GM21423 (cell line): ENCODE data around the gene FGFBP2.
"Not testable (repeated sequence)": the region's sequence is repeated elsewhere in the genome, so short reads cannot be mapped to it uniquely, and the experiment has no call there.

Experiments used
- ATAC-seq: cut with Tn5 transposase; IDR thresholded peaks from one replicate; pipeline ENCODE4 v1.9.1; 2021; ENCODE audit warnings: mild to moderate bottlenecking, moderate library complexity; ENCODE audit not compliant: unreplicated experiment

The FGFBP2 gene

GRCh38 chr4:15931451-15932210, 31.3 kb downstream of the FGFBP2 start:
- ATAC-seq = no peak

- ATAC-seq = no peak
These were observed 32.7 kb downstream of the FGFBP2 start for GRCh38 chr4:15930314-15930713.

GRCh38 chr4:15929540-15929939, 33.4 kb downstream of the FGFBP2 start:
- no peak for ATAC-seq

GRCh38 chr4:15928883-15929282, 34.1 kb downstream of the FGFBP2 start:
- no peak for ATAC-seq

- ATAC-seq = no peak
These were observed 36.5 kb downstream of the FGFBP2 start for GRCh38 chr4:15926486-15926885.

GRCh38 chr4:15925830-15926229, 37.1 kb downstream of the FGFBP2 start:
- ATAC-seq = no peak

GRCh38 chr4:15921592-15921932, 41.4 kb downstream of the FGFBP2 start:
- no peak for ATAC-seq

GRCh38 chr4:15920723-15921591, 42.0 kb downstream of the FGFBP2 start:
- ATAC-seq = no peak

GRCh38 chr4:15918484-15919129, 44.4 kb downstream of the FGFBP2 start:
- ATAC-seq = no peak

- ATAC-seq = no peak
These were observed 45.7 kb downstream of the FGFBP2 start for GRCh38 chr4:15917297-15917696.

GRCh38 chr4:15916358-15916757, 46.6 kb downstream of the FGFBP2 start:
- not testable (repeated sequence) for ATAC-seq

- no peak for ATAC-seq
These were observed 48.2 kb downstream of the FGFBP2 start for GRCh38 chr4:15914736-15915135.

- no peak for ATAC-seq
These were observed 48.7 kb downstream of the FGFBP2 start for GRCh38 chr4:15914291-15914690.

- ATAC-seq = no peak
These were observed 49.4 kb downstream of the FGFBP2 start for GRCh38 chr4:15913631-15913970.

GRCh38 chr4:15912961-15913630, 49.9 kb downstream of the FGFBP2 start:
- no peak for ATAC-seq

GRCh38 chr4:15912236-15912635, 50.7 kb downstream of the FGFBP2 start:
- ATAC-seq = no peak
